HG03196 (cell line): ENCODE results near the gene RABL2B.

ENCODE experiments used
- ATAC-seq: cut with Tn5 transposase; IDR thresholded peaks from one replicate; pipeline ENCODE4 v1.9.1; 2021; ENCODE audit not compliant: unreplicated experiment

Gene RABL2B

GRCh38 chr22:50738649-50739227, 44.7 kb downstream of the RABL2B start:
- ATAC-seq = no peak

- ATAC-seq = no peak
Measured at GRCh38 chr22:50737728-50738648, 45.4 kb downstream of the RABL2B start, which contains the start of gene ACR. Gene ACR, plus strand, starts transcription at chr22:50738204. Its CDS starts 32 bp downstream, at chr22:50738236.

GRCh38 chr22:50735739-50736030, 47.8 kb downstream of the RABL2B start:
- no peak for ATAC-seq

- no peak for ATAC-seq
Measured at GRCh38 chr22:50734986-50735738, 48.3 kb downstream of the RABL2B start.

GRCh38 chr22:50734343-50734771, 49.1 kb downstream of the RABL2B start:
- no peak for ATAC-seq

GRCh38 chr22:50733521-50734342, 49.7 kb downstream of the RABL2B start:
- no peak for ATAC-seq

GRCh38 chr22:50732681-50733080, 50.8 kb downstream of the RABL2B start:
- ATAC-seq = no peak

- no peak for ATAC-seq
Measured at GRCh38 chr22:50731811-50732624, 51.4 kb downstream of the RABL2B start.

- ATAC-seq = no peak
Measured at GRCh38 chr22:50730941-50731661, 52.3 kb downstream of the RABL2B start.

GRCh38 chr22:50730013-50730891, 53.2 kb downstream of the RABL2B start:
- ATAC-seq = no peak

GRCh38 chr22:50729391-50730012, 53.9 kb downstream of the RABL2B start:
- ATAC-seq = no peak

GRCh38 chr22:50728523-50728931, 54.9 kb downstream of the RABL2B start:
- ATAC-seq = no peak

- ATAC-seq = no peak
Measured at GRCh38 chr22:50727678-50728522, 55.5 kb downstream of the RABL2B start.

- no peak for ATAC-seq
Measured at GRCh38 chr22:50726643-50727340, 56.6 kb downstream of the RABL2B start.

- ATAC-seq = no peak
Measured at GRCh38 chr22:50725597-50725996, 57.8 kb downstream of the RABL2B start.

GRCh38 chr22:50724616-50725015, 58.8 kb downstream of the RABL2B start:
- ATAC-seq = no peak
